CD4-positive, alpha-beta T cell treated with Interleukin-6 for 4 hours (primary cell): ENCODE data around the gene CDC42BPB.
"Not testable (repeated sequence)": the region's sequence is repeated elsewhere in the genome, so short reads cannot be mapped to it uniquely, and the experiment has no call there.

Experiments
- DNase-seq: peaks from one replicate; pipeline ENCODE4 v3.0.0-alpha.2; 2020; ENCODE audit warnings: mixed read lengths

The CDC42BPB gene

GRCh38 chr14:103041464-103041863 is 15.9 kb downstream of the CDC42BPB start:
- no peak for DNase-seq

GRCh38 chr14:103033681-103034096 is 23.7 kb downstream of the CDC42BPB start:
- no peak for DNase-seq

GRCh38 chr14:103031956-103032355 is 25.4 kb downstream of the CDC42BPB start:
- DNase-seq: no peak

- no peak for DNase-seq
These were observed 25.8 kb downstream of the CDC42BPB start for GRCh38 chr14:103031566-103031911.

GRCh38 chr14:103030741-103031565 is 26.4 kb downstream of the CDC42BPB start:
- DNase-seq: no peak

- DNase-seq: no peak
These were observed 27.4 kb downstream of the CDC42BPB start for GRCh38 chr14:103029936-103030335.

- no peak for DNase-seq
These were observed 28.6 kb downstream of the CDC42BPB start for GRCh38 chr14:103028772-103029171.

- DNase-seq: no peak
These were observed 29.1 kb downstream of the CDC42BPB start for GRCh38 chr14:103028161-103028767.

- no peak for DNase-seq
These were observed 29.9 kb downstream of the CDC42BPB start for GRCh38 chr14:103027451-103027850.

GRCh38 chr14:103026988-103027387 is 30.4 kb downstream of the CDC42BPB start:
- DNase-seq: no peak

GRCh38 chr14:103026196-103026595 is 31.2 kb downstream of the CDC42BPB start:
- DNase-seq: not testable (repeated sequence)

- no peak for DNase-seq
These were observed 33.4 kb downstream of the CDC42BPB start for GRCh38 chr14:103023881-103024473.

- no peak for DNase-seq
These were observed 34.7 kb downstream of the CDC42BPB start for GRCh38 chr14:103022685-103023044.

- DNase-seq: no peak
These were observed 35.2 kb downstream of the CDC42BPB start for GRCh38 chr14:103022002-103022684.

- DNase-seq: no peak
These were observed 35.7 kb downstream of the CDC42BPB start for GRCh38 chr14:103021684-103022001.

GRCh38 chr14:103020271-103021170 is 36.8 kb downstream of the CDC42BPB start:
- DNase-seq: no peak

- no peak for DNase-seq
These were observed 37.5 kb downstream of the CDC42BPB start for GRCh38 chr14:103019826-103020225.

GRCh38 chr14:103019236-103019635 is 38.1 kb downstream of the CDC42BPB start:
- DNase-seq: no peak

GRCh38 chr14:103016594-103016993 is 40.8 kb downstream of the CDC42BPB start:
- no peak for DNase-seq

- no peak for DNase-seq
These were observed 41.3 kb downstream of the CDC42BPB start for GRCh38 chr14:103016071-103016470.

- no peak for DNase-seq
These were observed 41.9 kb downstream of the CDC42BPB start for GRCh38 chr14:103015426-103015825.

- DNase-seq: no peak
These were observed 42.7 kb downstream of the CDC42BPB start for GRCh38 chr14:103014466-103015228.
